ENCODE results near the gene PLPPR3. TPM values are rescaled to one million over a fixed set of nuclear protein-coding genes. Genes with fewer than 3 reads are reported as not detected.

Gene PLPPR3
- total and polyA plus RNA-seq, 9 of the 15 experiments (the other 6 are each of a cell fraction or from before 2014, with no cell fraction given), result 0.01 to 48.2 (median 8.6) TPM

DNA sequence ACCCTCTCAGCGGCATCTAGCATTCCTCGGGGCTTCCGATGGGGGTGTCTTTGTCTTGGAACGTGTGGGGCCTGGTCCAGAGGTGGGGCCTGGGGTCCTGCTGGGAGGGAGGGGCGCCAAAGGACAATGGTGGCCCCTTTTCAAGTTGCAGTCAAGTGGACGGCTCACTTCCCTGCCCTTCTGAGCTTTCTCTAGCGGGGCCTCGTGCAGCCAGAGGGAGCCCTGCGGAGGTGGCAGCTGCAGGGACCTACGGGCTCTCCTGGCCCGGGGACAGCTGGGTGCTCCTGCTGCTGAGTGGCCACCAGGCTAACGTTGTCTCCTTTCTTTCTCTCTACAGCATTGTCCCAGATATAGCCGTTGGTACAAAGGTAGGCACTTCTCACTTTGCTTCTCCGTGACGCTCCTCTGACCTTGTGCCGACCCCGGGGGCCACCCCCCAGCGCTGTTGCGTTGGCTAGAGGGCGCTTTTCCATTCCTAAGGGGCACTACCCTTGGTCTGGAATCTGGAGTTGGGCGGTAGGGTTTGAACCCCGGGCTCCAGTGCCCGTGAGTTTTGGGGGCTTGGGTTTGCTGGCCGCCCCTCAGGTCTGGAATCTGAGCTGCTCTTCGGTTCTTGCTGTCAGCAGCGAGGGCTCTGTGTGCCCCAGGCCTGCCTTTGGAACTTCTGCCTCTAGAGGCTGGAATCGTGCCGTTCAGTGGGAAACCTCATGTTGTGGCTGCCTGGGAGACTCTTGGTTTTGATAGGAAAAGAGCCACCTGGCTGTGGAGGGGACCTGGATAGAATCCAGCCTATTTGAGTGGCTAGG is 22.5 kb downstream of the PLPPR3 start (continued):
- TF ChIP-seq, protein P1, sequence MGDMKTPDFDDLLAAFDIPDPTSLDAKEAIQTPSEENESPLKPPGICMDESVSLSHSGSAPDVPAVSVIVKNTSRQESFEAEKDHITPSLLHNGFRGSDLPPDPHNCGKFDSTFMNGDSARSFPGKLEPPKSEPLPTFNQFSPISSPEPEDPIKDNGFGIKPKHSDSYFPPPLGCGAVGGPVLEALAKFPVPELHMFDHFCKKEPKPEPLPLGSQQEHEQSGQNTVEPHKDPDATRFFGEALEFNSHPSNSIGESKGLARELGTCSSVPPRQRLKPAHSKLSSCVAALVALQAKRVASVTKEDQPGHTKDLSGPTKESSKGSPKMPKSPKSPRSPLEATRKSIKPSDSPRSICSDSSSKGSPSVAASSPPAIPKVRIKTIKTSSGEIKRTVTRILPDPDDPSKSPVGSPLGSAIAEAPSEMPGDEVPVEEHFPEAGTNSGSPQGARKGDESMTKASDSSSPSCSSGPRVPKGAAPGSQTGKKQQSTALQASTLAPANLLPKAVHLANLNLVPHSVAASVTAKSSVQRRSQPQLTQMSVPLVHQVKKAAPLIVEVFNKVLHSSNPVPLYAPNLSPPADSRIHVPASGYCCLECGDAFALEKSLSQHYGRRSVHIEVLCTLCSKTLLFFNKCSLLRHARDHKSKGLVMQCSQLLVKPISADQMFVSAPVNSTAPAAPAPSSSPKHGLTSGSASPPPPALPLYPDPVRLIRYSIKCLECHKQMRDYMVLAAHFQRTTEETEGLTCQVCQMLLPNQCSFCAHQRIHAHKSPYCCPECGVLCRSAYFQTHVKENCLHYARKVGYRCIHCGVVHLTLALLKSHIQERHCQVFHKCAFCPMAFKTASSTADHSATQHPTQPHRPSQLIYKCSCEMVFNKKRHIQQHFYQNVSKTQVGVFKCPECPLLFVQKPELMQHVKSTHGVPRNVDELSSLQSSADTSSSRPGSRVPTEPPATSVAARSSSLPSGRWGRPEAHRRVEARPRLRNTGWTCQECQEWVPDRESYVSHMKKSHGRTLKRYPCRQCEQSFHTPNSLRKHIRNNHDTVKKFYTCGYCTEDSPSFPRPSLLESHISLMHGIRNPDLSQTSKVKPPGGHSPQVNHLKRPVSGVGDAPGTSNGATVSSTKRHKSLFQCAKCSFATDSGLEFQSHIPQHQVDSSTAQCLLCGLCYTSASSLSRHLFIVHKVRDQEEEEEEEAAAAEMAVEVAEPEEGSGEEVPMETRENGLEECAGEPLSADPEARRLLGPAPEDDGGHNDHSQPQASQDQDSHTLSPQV (IDR thresholded peaks at IDR 0.05), result peak; percentile 48; the same call in 1 of the 2 replicates
- TF ChIP-seq HOXB6 (CRISPR knock-in tag; IDR thresholded peaks at IDR 0.05; ENCODE audit: borderline replicate concordance) (no peak), NUFIP1 (IDR thresholded peaks at IDR 0.05; ENCODE audit: partially characterized antibody) (no peak), ZFPM2 (CRISPR knock-in tag; IDR thresholded peaks at IDR 0.05) (no peak), SMC3 (conservative IDR thresholded peaks at IDR 0.05; ENCODE audit: insufficient read depth, low read depth, low read length) (no peak), SPI1 (IDR thresholded peaks at IDR 0.05; ENCODE audit: borderline replicate concordance, low read depth, low read length) (no peak), RBBP5 (IDR thresholded peaks at IDR 0.05; ENCODE audit: borderline replicate concordance, insufficient read depth, low read length, poor library complexity, severe bottlenecking) (peak; percentile 39), SIN3B (IDR thresholded peaks at IDR 0.05; ENCODE audit: low read depth) (no peak), ESRRA (IDR thresholded peaks at IDR 0.05; ENCODE audit: borderline replicate concordance, low read depth) (peak; percentile 70), HDAC1 (IDR thresholded peaks at IDR 0.05) (0 out of 4 replicates have a peak, but pooled peaks of 1 of the 2 experiments have one; percentile 28), L3MBTL2 (IDR thresholded peaks at IDR 0.05) (no peak; the same call in none of the 2 replicates)
- TF ChIP-seq, protein P2, sequence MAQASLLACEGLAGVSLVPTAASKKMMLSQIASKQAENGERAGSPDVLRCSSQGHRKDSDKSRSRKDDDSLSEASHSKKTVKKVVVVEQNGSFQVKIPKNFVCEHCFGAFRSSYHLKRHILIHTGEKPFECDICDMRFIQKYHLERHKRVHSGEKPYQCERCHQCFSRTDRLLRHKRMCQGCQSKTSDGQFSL (CRISPR knock-in tag; IDR thresholded peaks at IDR 0.05), result 0 out of 2 replicates have a peak, but pooled peaks have one; percentile 48
- TF ChIP-seq, protein P2 (tag; IDR thresholded peaks at IDR 0.05), result no peak

Measured in K562 (cell line).